ENCODE data around the gene TRPM3.

GRCh38 chr9:70852711-70853240, 268.6 kb downstream of the TRPM3 start:
- TF ChIP-seq, protein P1, sequence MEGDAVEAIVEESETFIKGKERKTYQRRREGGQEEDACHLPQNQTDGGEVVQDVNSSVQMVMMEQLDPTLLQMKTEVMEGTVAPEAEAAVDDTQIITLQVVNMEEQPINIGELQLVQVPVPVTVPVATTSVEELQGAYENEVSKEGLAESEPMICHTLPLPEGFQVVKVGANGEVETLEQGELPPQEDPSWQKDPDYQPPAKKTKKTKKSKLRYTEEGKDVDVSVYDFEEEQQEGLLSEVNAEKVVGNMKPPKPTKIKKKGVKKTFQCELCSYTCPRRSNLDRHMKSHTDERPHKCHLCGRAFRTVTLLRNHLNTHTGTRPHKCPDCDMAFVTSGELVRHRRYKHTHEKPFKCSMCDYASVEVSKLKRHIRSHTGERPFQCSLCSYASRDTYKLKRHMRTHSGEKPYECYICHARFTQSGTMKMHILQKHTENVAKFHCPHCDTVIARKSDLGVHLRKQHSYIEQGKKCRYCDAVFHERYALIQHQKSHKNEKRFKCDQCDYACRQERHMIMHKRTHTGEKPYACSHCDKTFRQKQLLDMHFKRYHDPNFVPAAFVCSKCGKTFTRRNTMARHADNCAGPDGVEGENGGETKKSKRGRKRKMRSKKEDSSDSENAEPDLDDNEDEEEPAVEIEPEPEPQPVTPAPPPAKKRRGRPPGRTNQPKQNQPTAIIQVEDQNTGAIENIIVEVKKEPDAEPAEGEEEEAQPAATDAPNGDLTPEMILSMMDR (conservative IDR thresholded peaks at IDR 0.05): no peak
- no peak for TF ChIP-seq ZFX (IDR thresholded peaks at IDR 0.05)

Data from C4-2B (cell line).